GM12872 (cell line): ENCODE results near the gene NOXO1.

Source experiments
- TF ChIP-seq, protein P1 (sequence below): IDR thresholded peaks from 3 replicates; pipeline ENCODE4 v1.5.1; 2011; ENCODE audit warnings: low read depth, mild to moderate bottlenecking, low read length, moderate library complexity; ENCODE audit not compliant: insufficient read depth

Gene NOXO1

DNA sequence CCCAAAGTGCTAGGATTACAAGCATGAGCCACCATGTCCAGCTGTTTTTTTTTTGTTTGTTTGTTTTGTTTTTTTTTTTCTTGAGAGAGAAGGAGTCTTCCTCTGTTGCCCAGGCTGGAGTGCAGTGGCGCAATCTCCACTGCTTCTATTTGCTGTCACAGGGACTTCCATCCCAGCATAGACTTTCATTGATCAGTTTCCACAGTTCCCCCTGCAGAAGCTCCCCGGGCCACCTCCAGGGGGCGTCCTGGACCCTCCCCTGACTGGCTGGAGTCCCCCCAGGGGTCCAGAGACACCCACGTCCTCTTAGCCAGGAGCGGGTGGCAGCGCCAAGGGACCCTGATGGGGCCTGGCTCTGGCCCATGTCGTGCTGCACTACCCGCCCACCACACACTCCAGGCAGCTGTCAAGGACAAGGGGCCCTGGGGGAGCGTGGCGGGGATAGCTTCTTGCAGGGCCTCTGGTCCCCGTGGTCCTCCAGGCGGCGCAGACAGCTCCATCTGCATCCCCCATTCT lies 35.2 kb upstream of the NOXO1 start:
- TF ChIP-seq, protein P1, sequence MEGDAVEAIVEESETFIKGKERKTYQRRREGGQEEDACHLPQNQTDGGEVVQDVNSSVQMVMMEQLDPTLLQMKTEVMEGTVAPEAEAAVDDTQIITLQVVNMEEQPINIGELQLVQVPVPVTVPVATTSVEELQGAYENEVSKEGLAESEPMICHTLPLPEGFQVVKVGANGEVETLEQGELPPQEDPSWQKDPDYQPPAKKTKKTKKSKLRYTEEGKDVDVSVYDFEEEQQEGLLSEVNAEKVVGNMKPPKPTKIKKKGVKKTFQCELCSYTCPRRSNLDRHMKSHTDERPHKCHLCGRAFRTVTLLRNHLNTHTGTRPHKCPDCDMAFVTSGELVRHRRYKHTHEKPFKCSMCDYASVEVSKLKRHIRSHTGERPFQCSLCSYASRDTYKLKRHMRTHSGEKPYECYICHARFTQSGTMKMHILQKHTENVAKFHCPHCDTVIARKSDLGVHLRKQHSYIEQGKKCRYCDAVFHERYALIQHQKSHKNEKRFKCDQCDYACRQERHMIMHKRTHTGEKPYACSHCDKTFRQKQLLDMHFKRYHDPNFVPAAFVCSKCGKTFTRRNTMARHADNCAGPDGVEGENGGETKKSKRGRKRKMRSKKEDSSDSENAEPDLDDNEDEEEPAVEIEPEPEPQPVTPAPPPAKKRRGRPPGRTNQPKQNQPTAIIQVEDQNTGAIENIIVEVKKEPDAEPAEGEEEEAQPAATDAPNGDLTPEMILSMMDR, result peak; percentile 63

DNA sequence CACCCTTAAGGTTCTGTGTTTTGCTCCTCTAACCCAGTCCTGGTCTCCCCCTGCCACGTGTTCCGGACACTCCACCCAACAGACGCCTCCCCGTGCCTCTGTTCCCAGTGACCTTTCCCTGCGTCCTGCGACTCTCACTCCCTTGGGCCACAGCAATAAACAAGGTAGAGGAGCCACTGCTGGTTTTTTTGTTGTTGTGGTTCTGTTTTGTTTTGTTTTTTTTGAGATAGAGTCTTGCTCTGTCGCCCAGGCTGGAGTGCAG lies 34.6 kb upstream of the NOXO1 start:
- TF ChIP-seq, protein P1, result no peak

DNA sequence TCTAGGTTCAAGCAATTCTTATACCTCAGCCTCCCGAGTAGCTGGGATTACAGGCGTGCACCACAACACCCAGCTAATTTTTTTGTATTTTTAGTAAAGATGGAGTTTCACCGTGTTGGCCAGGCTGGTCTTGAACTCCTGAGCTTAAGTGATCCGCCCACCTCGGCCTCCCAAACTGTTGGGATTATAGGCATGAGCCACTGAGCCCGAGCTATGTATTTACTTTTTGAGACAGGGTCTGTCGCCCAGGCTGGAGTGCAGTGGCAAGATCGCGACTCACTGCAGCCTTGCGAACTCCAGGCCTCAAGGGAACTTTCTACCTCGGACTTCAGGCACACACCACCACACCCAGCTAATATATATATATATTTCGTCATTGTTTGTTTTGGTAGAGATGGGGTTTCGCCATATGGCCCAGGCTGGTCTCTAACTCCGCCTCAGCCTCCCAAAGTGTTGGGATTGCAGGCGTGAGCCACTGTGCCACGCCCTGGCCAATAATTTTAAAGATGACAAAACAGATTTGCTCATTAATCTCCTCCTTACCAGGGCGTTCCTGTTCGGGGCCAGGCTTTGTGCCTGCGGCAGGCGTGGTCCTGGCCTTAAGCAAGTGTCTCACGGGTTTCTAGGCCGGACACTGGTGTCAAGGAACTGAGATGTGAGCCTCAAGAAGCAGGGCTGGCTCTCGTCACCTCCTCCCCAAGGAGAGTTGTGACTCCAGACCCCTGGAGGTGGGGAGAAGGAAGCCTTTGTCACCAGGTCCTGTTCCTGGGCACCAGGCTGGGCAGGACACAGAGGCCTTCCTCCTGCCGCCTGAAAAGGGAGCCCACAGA lies 34.1 kb upstream of the NOXO1 start:
- TF ChIP-seq, protein P1, result no peak

DNA sequence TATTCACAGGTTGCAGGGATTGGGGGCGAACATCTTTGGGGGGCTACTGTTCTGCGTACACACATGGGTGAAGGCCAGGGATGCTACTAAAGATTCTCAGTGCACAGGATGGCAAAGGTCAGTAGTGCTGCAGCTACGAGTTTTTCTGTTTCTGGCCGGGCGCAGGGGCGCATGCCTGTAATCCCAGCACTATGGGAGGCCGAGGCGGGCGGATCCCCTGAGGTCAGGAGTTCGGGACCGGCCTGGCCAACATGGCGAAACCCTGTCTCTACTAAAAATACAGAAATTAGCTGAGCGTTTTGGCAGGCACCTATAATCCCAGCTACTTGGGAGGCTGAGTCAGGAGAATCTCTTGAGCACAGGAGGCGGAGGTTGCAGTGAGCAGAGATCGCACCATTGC lies 32.3 kb upstream of the NOXO1 start:
- TF ChIP-seq, protein P1, result no peak

DNA sequence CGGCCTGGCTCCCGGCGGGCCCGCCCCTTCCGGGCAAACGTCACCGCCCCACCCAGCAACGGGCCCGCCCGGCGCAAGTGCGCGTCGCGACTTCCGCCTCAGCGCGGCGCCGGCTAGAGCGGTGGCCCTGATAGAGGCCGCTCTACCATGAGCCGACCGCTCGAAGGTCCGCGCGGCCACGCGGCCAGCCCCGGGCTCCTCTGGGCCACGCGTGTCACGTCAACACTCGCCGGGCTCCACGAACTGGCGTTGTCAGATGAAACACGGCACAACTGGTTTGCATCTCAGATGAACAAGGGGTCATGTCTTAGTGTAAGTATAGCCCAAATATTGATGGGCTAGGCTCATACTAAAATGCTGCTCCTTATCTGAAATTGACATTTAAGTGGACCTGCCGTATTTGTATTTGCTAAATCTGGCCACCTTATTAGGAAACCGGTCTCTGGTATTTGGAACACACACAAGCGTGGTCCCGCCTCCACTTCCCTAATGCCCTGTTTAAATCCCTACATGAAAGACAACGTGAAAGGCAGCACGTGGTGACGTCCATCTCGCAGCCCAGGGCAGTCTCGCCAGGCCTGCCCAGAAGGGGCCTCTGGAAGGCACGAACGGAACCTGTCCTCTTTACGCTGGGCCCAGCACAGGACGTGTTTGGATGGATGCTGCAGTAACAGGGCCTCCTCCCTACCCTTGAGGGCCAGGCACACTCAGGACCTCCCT lies 28.7 kb upstream of the NOXO1 start, which contains the start of gene ZNF598:
Gene ZNF598, minus strand, starts transcription at position 31 of the 720 bp plus-strand sequence.
- TF ChIP-seq, protein P1, result no peak

DNA sequence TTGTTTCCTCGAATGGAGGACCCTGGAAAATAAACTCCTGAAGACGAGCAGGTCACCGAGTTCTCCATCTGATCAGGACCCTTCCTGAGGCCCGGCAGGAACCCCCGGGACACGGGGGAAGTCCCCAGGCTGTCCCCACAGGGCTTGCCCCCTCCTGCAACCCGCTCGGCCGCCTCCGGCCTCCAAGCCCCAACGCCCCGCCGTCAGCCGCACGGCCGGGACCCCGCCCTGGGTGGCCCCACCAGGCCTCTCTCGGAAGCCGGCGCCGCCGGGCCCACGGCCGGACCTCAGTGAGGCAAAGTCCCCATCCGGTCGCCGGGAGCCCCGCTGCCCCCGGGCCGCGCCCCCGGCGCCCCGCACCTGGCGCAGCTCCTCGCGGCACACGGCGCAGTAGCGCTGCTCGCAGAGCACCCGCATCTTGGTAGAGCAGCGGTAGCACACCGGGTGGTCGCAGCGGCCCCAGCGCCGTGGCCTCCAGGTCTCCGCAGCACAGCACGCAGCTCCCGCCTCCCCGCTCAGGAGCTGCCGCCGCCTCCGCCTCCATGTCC lies 28.0 kb upstream of the NOXO1 start:
- TF ChIP-seq, protein P1, result no peak

DNA sequence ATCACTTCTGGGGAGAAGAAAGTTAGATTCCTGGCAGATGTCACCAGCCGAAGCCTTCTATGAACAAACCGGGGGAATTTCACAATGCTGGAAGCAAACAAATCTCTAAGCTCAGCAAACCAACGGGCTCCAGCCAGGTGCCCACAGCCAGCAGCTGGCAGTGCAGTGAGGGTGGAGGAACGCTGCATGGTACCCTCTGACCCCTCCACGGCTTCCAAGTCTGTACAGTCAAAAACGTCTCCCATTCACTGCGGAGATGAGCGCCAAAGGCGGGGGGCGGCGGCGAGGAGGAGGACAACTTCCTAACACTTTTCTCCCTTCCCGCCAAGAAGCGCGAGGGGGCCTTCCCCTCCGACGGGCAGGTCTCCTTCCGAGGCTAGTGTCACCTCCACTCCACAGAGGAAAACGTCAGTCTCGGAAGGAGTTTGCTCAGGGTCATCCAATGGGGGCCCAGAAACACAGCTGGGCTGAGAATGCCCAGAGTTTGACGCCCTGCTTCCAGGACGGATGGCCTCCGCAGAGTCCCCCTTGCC lies 27.4 kb upstream of the NOXO1 start:
- TF ChIP-seq, protein P1, result no peak
